SHP77 treated with DMSO at 0.1 percent for 48 hours (cell line): ENCODE measurements around the gene PTCD2.

ENCODE experiments used
- DNase-seq: peaks from one replicate; lab custom pipeline; 2025; lab: John Stamatoyannopoulos, UW

Gene PTCD2

GRCh38 chr5:72347801-72348308 lies 27.7 kb downstream of the PTCD2 start:
- no peak for DNase-seq

DNA sequence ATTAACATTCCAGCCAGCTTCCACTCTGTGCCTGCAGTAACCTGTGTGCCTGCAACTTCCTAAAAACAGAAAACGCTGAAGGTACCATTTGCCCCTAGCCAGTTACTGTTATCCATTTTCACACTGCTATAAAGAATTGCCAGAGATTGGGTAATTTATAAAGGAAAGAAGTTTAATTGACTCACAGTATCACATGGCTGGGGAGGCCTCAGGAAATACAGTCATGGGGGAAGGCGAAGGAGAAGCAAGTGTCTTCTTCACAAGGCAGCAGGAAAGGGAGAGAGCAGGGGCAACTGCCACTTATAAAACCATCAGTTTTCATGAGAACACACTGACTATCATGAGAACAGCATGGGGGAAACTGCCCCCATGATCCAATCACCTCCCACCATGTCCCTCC lies 31.2 kb downstream of the PTCD2 start:
- no peak for DNase-seq

- DNase-seq = no peak
Observed at GRCh38 chr5:72352616-72353015, 32.4 kb downstream of the PTCD2 start.

DNA sequence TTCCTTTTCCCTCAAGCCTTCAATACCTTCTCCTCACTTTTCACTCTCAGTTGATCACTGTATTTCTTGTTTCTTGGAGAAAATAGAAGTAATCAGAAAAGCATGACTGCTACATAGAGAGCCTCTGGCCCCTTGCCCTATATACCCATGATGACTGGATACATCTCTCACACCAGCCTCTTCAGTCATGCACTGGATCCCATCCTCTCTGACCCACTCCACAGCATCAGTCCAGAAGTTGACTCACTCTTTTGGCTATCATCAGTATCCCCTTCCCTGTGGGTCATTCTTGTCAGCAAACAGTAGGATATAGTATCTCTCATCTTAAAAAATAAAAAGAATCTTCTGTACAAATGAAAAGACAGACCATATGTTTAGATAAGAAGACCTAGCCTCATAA lies 32.9 kb downstream of the PTCD2 start:
- DNase-seq = no peak

- DNase-seq = no peak
Observed at GRCh38 chr5:72355706-72356299, 35.6 kb downstream of the PTCD2 start.

- DNase-seq = no peak
Observed at GRCh38 chr5:72356361-72356760, 36.2 kb downstream of the PTCD2 start.

DNA sequence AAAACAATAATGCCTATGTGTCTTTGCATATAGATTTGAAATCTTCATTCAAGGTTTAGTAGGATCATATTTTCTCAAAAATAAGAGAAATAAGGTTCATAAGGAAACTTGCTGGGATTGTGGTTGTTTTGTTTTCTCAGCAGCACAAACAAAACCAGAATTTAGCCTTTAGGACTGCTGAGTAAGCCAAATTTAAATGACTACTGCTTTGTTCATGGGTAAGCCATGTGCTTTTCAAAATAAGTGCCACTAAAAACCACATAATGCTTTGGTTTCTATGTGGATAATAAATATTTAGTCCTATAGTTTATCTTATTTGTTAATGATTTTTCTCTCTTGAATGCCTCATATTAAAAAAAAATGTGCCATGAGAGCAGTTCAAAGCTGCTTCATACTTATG lies 38.8 kb downstream of the PTCD2 start:
- DNase-seq = no peak

DNA sequence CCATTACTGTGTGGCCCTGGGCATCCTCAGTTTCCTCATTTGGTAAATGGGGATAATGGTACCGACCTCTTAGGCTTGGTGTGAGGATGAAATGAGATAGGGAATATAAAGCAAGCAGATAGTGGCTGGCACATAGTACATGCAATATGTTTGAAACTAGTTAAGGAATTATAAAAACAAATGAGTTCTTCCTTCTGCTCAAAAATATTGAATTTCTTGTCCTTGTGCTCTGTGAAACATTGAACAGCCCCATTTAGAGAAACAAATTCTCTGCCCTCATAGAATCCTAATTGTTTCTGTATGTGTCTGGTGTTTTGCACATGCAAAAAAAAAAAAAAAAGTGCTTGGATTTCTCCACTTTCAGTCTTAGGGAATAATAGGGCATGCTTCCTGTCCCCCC lies 39.7 kb downstream of the PTCD2 start:
- DNase-seq = no peak

DNA sequence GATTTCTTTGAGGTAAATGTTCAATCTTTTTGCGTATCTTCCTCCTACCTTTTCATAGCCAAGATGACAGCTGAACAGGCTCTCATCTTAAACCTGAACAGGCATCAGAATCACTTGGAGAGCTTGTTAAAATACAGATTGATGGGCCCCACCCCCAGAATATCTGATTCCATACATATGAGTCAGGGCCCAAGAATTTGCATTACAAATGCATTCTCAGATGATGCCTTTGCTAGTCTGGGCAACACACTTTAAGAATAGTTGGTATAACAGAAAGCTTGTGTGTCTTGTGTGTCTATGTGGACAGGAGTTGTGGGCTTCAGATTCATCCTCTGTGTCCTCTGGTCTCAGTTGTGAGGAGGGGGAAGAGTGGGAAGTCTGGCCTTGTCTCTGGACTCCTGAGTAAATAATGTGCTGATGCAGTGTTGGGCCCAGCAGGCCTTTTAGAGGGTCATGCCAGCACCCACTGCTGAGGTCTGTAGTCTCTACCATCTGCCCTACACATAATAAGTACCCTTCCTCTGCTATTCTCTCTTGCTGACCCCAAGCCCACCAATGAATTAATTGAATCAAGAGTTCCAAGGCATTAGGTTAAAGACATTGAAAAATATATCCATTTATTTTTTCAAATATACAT lies 43.1 kb downstream of the PTCD2 start:
- DNase-seq = no peak

DNA sequence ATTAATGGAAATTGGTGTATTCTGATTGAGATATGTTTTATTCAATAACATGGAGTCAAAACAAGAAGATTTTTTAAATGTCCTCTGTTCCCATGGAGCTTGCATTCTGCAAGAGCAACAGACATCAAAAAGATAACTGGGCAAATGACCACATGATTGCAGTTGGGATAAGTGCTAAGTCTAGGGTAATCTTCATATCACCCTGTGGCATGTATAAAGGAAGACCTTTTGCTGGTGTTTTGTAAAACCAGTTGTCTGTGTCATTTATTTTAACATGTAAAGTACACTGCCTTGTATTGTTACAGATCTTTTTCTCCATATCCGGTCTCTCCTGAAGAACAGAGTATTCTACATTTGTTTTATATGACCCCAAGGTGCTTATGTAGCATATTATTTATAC lies 44.0 kb downstream of the PTCD2 start:
- no peak for DNase-seq

- DNase-seq = no peak
Observed at GRCh38 chr5:72364951-72365350, 44.8 kb downstream of the PTCD2 start.

DNA sequence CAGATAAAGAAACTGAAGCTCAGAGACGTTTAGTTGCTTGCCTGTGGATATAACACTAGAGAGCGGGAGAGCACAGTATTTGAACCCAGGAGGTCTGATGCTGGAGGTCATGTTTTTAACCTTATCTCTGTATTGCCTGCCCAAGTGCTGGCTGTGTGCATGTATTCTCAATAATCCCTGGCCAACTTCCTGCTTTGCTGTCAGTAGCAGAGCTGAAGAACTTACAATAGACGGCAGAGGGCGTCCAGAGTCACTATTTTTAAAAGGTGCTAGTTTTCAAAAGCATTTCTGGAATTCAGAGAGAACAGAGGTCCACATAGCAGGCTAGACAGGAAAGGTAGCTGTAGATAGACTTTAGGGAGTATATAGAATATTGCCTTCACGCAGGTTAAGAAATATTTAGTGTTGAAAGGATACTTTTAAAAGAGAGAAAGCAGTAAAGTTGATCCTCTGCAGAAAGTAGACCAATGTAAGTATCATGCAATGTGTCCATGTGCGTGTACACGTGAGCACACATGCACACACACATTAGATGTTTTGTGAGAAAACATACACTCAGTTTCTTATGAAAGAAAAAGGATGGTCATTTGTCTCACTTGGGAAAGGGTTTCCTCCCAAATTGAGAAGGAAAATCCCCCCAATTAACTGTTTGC lies 46.3 kb downstream of the PTCD2 start:
- peak; percentile 27 for DNase-seq

DNA sequence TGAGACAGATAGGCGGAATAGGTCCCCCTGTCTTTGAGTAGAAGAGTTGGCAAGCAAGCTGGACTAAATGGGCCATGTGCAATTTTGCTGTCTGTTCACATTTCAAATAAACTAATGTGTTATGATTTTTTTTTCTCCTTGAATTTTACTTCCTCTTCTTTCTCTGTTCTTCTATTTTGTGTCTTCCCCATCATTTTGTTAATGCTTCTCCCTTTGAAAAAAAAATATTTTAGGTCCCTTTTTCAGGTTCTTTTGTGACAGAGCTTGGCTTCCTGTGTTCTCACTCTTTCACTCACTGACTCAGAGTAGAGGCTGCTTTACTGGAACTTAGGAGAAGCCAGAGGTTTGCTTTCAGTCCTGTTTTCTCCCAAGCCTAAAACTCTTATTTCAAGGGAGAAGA lies 48.1 kb downstream of the PTCD2 start:
- no peak for DNase-seq

- no peak for DNase-seq
Observed at GRCh38 chr5:72369301-72369700, 49.1 kb downstream of the PTCD2 start.

GRCh38 chr5:72369711-72370110 lies 49.5 kb downstream of the PTCD2 start:
- DNase-seq = no peak

DNA sequence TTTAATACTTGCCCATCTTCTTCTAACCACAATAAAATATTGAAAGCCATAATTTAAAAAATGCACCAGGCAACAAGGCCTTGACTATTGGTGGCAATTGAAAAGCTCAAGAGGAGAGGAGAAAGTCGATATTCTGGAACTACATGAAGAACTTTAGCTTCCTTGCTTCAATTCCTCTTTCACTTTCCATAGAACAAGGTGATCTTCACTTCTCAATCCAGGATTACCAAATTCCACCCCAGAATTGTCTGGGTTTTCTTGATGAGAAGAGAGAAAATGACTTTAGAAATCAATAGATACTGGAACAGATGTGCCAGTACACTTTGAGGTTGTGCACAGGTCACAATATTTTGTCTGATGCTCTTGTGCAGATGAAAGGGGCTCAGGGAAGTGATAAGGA lies 52.2 kb downstream of the PTCD2 start:
- DNase-seq = no peak

DNA sequence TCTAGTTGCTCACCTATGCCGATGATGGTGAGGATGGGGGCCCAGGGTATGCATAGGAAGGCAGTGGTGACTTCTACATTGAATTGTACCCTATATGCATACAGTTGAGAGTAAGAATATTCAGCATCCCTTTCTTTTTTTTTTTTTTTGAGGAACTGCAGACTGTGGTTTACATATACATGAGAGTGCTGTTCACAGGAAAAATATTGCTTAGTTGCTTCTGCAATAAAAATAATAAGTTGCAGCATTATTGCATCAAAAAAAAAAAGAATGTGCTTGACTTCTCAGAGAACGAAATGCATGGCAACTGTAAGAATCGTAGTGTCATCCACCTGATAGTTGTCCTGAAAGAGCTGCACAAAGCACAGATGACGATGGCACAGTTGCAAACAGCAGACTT lies 52.8 kb downstream of the PTCD2 start:
- no peak for DNase-seq

DNA sequence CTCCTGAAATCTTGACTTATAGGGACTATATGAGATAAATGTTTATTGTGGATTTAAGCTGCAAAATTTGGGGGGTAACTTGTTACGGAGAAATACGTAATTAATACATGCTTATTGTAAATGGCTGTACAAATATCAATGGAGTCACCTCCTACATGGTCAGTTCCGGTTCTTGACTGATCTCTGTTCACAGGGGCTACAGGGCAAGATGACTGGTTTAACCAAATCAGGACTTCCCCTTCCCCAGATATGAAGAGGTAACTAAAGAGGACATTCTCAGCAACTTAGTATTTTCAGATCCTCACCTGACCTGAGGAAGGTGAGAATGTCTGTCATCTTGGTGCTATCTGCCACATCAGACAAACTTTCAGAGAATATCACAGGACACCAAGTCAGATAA lies 54.7 kb downstream of the PTCD2 start:
- DNase-seq = no peak

DNA sequence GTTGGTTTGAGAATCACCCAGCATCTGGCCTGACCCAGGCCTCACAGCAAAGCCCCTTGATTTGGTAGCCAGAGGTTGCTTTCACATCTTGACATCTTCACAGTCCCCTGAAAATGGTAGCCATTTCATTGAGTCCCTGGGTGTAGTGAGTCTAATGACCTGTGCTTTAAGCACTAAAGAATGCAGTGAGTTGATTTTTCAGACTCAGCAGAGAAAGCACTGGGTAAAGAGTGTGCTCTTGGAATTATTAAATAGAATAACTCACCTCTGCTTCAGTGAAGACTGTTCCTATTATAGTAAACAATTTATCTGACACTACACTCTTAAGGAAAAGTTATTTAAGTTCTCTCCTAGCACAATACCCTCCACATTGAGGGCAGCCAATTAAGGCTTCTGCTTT lies 56.2 kb downstream of the PTCD2 start:
- no peak for DNase-seq

DNA sequence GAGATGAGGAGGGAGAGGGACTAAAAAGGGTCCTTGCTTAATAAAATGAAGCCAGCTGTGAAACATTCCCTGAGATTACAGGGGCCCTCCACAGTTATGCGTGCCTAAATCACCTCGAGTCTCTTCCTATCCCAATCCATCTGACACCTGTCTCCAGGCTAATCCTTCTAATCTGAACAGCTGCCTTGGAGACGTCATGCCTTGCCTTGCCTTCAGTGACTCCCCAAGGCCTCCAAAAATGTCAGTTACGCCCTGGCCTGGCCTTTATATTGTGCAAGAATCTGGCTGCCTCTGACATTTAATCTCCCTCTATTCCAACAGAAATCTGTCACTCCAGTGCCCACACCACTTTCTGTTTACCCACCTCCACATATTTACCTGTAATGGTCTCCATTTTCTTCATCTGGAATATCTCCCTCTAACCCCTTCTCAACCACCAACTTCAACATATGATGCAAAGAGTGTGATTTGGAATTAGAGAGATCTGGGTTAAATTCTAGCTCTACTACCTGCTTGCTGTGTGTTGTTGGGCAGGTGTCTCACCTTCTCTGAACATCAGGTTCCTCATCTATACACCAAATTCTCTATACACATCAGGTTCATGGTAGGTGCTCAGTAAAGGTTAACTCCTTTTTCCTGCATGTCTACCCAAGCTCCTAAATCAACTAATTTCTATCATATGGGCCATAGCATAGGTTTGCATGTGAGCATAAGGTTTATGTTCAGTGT lies 57.9 kb downstream of the PTCD2 start:
- no peak for DNase-seq

GRCh38 chr5:72378639-72379289 lies 58.6 kb downstream of the PTCD2 start:
- no peak for DNase-seq

GRCh38 chr5:72379936-72380335 lies 59.8 kb downstream of the PTCD2 start:
- DNase-seq = no peak
